Mononuclear cell (primary cell): ENCODE data around the gene RND1. TPM values are rescaled to one million over a fixed set of nuclear protein-coding genes. Genes with fewer than 3 reads are reported as not detected.

Experiments used
- H3K27me3 ChIP-seq: 2 replicates; pipeline ENCODE4 v1.6.0; 2011; ENCODE audit warnings: low read length, control low read depth; ENCODE audit not compliant: insufficient read depth
- H3K4me1 ChIP-seq: 2 replicates; pipeline ENCODE4 v1.5.1; 2011; ENCODE audit warnings: mild to moderate bottlenecking, low read length, control low read depth; ENCODE audit not compliant: insufficient read depth
- H3K4me3 ChIP-seq: 2 replicates; pipeline ENCODE4 v1.5.1; 2011; ENCODE audit warnings: mild to moderate bottlenecking, low read length, moderate library complexity
- H3K9me3 ChIP-seq: 2 replicates; pipeline ENCODE4 v1.5.1; 2011; ENCODE audit warnings: low read depth, mild to moderate bottlenecking, control low read depth, low read length
- total RNA-seq: library from RNA; depleted of rRNA; stranded (reverse); fragments of >200 nt; gene quantifications from one replicate; pipeline ENCODE4 v1.2.3, GENCODE V29; 2012

The RND1 gene
- total RNA-seq, 1 donor, result 6.2 TPM

DNA sequence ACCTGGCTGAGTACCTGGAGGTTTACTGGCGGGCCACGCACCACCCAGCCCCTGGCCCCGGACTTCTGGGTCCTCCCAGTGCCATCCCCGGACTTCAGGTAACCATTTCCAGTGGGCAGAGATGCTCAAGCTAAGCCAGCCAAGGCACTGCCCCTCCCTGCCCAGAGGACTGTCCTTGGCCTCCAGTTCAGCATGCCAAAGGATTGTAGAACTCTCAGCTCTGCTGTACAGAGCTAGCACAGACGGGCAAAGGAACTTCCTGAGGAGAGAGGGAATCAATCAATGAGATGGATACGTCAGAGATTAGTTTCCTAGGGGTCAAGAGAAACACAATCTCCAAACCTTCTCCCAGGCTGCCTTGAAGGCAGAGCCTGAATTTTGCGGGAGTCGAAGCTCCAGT lies 38.6 kb downstream of the RND1 start:
- no peaks in the 10 kb centered on the region for H3K9me3 ChIP-seq
- H3K4me1 ChIP-seq, result no peaks in the 10 kb centered on the region
- no peak overlapping the region for H3K4me3 ChIP-seq
- H3K27me3 ChIP-seq, result no peaks in the 10 kb centered on the region

DNA sequence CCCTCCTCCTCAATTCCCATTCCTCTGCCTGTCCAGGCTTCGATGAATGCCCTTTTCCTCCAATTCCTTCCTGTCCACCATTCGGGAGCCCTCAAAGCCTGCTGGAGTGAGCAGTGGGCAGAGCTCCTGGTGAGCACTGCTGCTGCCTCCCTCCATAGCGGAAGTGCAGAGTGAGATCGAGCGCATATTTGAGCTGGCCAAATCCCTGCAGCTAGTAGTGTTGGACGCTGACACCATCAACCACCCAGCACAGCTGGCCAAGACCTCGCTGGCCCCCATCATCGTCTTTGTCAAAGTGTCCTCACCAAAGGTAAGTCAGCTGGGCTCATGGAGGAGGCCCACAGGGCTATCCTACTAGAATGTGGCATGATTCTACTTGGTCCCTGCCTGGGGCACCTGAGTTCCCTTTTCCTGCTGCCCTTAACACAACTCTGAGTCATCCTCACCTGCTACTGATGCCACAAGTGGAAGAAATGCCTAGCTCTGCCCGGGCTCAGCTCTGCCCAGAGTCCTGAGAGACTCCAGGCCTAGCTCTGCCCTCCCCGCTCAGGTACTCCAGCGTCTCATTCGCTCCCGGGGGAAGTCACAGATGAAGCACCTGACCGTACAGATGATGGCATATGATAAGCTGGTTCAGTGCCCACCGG lies 39.3 kb downstream of the RND1 start:
- H3K4me1 ChIP-seq, result no peaks in the 10 kb centered on the region
- H3K9me3 ChIP-seq, result no peaks in the 10 kb centered on the region
- H3K4me3 ChIP-seq, result no peak overlapping the region

DNA sequence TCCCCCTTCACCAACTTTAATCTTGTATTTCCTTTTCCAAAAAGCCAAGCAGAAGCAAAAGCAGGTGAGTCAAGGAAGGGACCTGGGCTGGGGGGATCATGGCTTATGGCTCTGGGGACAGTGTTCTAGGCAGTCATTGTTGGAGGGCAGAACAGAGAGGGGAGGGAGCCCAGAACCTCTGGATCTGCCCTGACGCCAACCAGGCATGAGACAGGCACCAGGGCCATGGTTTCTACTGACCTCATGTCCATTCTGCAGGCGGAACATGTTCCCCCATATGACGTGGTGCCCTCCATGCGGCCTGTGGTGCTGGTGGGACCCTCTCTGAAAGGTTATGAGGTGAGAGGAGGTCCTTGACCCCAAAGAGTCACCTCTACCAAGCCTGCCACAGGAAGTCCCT lies 40.8 kb downstream of the RND1 start:
- Histone ChIP-seq H3K9me3 (no peaks in the 10 kb centered on the region), H3K4me1 (no peaks in the 10 kb centered on the region), H3K27me3 (no peaks in the 10 kb centered on the region), H3K4me3 (no peak overlapping the region)

More for the DNA sequence above, 39.3 kb downstream of the RND1 start:
- no peaks in the 10 kb centered on the region for H3K27me3 ChIP-seq

DNA sequence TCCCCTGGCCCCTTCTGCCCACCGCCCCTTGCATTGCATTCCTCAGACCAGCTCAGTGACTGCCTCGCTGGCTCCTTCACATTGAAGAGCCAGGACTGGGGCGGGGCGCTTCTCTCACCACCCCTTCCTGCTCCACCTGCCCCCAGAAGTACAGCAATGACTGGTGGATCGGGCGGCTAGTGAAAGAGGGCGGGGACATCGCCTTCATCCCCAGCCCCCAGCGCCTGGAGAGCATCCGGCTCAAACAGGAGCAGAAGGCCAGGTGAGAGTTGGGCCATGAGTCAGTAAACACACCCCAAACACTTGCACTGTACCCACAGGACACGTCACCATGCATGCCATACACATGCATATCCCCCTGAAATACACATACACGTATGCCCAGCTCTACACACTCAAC lies 41.6 kb downstream of the RND1 start:
- H3K4me1 ChIP-seq, result no peaks in the 10 kb centered on the region
- H3K9me3 ChIP-seq, result no peaks in the 10 kb centered on the region
- no peak overlapping the region for H3K4me3 ChIP-seq
- H3K27me3 ChIP-seq, result peaks cover 3% of the 10 kb centered on the region

DNA sequence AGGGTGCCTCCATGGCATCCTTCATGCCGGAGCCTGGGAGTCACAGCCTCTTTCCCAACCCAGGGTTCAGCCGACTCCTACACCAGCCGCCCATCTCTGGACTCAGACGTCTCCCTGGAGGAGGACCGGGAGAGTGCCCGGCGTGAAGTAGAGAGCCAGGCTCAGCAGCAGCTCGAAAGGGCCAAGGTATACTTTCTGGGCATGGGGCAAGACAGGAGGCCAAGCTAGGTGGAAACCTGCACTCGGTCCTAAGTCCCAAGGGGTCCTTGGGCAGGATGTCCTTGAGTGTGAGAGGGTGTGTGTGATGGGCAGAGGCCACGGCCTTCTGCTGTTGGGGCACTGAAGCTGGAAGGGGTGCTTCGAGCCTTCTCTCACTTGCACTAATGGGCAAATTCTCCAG lies 42.4 kb downstream of the RND1 start:
- Histone ChIP-seq H3K9me3 (no peaks in the 10 kb centered on the region), H3K4me3 (no peak overlapping the region), H3K4me1 (no peaks in the 10 kb centered on the region), H3K27me3 (peaks cover 5% of the 10 kb centered on the region)

DNA sequence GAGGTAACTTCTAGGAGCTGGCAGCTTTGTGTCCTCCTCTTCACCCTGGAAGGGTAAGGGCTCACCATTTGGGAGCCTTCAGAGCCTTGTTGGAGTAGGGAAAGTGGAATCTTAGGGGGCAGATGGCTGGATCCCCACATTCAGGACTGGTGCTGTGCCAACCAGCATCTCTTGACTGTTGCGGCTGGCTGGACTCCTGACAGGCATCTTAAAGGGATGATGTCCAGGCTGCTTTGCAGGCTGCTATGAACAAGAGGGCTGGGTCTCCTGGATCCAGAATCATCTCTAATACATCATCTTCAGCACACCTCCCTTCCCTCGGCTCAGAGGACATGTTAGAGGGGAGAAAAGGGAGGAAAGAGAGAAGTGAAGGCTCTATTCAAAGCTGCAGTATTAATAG lies 43.0 kb downstream of the RND1 start:
- H3K4me1 ChIP-seq, result peaks cover 4% of the 10 kb centered on the region
- no peaks in the 10 kb centered on the region for H3K9me3 ChIP-seq
- H3K4me3 ChIP-seq, result no peak overlapping the region
- H3K27me3 ChIP-seq, result peaks cover 9% of the 10 kb centered on the region

DNA sequence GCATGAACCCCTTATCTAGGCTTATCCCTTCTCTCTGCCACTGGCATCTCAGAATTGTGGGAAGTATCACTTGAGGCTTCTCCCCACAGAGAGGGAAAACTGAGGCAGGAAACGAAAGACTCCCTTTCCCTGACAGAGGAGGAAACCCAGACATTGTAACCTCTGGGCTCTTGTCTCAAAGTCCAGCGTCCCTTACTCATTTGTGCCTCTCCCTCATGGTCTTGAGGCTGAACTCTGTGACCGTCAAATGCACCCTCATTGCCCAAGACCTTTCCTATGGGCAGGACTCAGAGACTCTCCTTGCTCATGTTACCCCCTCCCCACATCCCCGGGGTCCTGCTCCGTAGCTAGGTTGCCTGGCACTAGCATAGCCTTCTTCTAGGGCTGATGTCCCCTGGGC lies 43.5 kb downstream of the RND1 start:
- peaks cover 15% of the 10 kb centered on the region for H3K27me3 ChIP-seq
- H3K9me3 ChIP-seq, result no peaks in the 10 kb centered on the region
- H3K4me1 ChIP-seq, result peaks cover 10% of the 10 kb centered on the region
- H3K4me3 ChIP-seq, result no peak overlapping the region

DNA sequence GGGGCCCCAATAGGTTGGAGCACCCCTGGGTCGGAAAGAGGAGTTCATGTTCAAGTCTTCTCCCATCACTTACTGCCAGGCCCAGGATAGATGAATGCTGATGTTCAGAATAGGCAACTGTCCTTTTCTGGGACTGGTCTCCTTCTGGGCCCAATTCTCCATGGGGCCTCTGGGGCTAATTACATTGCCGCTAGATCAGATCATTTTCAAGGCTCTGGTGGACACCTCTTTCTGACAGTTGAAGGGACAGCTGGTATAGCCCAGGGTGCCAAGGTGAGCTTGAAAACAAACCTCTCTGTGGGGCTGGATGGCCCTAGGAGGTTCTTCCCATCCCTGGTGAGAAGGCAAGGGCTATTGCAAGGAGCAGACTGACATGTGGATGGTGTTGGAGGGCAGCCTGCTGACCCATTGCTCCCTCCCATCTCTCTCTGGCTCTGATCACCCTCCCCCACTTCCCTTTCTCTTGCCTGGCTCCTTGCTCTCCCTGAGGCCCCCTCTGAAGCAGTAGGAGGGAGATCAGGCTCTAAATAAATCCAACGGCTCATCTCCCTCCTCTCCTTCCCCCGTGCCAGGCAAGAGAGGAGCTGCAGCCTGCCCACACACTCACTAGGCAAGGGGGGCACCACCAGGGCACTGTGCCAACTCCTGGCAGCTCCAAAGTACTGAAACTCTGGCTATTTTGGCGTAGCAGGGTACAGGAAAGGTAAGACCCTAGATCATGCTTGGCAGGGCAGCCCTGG lies 45.5 kb downstream of the RND1 start:
- H3K27me3 ChIP-seq, result peaks cover 27% of the 10 kb centered on the region

DNA sequence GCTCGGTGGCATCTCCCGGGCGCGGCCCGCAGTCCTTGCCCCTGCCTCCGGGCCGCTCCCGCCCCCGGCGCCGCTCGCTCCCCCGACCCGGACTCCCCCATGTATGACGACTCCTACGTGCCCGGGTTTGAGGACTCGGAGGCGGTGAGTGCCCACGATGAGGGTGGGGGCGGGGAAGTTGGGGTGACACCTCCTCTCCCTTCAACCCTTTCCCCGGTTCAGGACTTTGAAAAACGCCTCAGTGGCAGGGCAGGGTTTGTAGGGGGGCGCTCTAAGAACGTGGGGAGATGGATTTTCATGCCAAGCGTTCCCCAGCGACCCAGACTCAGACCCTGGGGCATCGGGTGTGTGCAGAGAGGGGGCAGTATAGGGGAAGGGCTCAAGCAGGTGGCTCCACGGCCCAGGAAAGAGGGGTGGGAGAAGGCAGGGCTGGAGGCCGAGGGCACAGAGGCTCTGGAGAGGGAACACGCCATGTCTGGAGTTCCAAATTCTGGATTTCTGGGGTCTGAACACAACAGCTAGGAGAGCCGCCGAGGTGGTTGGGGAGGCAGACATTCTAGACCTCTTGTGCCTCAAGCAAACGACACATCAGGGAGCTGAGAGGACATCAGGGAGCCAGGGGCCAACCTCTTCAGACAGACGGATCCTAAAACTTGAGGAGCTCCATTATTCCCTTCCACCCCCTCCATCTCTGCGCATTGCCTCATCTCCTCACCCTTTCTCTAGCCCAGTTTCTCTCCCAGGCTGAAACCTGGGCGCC lies 46.7 kb downstream of the RND1 start:
- Histone ChIP-seq H3K27me3 (peaks cover 27% of the 10 kb centered on the region), H3K4me3 (peak overlapping the region; percentile 38), H3K9me3 (no peaks in the 10 kb centered on the region), H3K4me1 (peaks cover 29% of the 10 kb centered on the region)

More for the DNA sequence above, 45.5 kb downstream of the RND1 start:
- H3K4me3 ChIP-seq, result no peak overlapping the region
- H3K4me1 ChIP-seq, result peaks cover 24% of the 10 kb centered on the region
- no peaks in the 10 kb centered on the region for H3K9me3 ChIP-seq

DNA sequence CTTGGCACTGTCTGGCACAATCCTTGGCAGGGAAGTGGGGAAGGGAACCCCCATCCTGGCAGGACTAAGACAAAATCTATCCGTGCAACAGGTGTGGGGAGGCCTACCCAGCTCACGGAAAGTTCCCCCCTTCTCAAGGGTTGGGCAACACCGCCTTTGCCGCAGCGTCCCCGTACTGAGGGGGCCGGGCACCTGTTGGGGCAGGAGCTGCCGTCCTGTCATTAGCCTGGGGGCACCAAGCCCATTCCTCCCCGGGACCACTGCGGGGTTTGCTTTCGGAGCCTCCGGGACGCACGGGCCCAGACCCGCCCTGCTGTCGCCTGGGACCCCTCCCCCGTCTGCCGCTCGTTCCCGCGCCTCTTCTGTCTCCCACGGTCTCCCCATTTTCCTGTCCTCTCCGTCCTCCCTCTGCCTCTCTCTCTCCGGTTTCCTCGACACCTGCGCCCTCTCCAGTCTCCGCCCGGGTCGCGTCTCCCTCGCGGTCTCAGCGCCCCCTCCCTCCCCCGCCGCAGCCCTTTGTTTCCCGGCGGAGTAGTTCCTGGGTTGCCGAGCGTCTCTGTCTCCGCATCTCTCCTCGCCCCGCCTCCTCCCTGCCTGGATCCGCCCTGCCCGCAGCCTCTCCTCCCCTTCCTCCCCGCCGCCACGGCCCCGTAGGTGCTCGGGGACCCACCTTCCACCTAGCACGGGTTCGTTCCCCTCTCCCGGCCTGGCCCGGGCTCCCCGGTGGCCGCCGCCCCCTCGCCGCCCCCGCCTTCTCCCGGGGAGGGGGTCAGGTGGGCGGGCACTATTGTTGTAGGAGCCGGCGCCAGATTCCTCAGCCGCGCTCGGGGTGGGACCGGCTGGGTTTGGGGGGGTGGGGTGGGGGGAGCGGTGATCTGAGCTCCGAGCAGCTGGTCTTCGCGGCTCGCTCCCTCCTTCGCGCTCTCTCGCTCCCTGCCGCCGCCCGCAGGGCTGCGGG lies 47.5 kb downstream of the RND1 start, which contains the start of gene CACNB3:
CACNB3 (plus strand) TSS at position 624 of the 958 bp plus-strand sequence. CDS start 434 bp downstream, outside the sequence.
- H3K4me1 ChIP-seq, result peaks cover 33% of the 10 kb centered on the region
- H3K4me3 ChIP-seq, result peak within 1 kb of the TSS; percentile 38
- H3K9me3 ChIP-seq, result no peaks in the 10 kb centered on the region
- H3K27me3 ChIP-seq, result peaks cover 27% of the 10 kb centered on the region

DNA sequence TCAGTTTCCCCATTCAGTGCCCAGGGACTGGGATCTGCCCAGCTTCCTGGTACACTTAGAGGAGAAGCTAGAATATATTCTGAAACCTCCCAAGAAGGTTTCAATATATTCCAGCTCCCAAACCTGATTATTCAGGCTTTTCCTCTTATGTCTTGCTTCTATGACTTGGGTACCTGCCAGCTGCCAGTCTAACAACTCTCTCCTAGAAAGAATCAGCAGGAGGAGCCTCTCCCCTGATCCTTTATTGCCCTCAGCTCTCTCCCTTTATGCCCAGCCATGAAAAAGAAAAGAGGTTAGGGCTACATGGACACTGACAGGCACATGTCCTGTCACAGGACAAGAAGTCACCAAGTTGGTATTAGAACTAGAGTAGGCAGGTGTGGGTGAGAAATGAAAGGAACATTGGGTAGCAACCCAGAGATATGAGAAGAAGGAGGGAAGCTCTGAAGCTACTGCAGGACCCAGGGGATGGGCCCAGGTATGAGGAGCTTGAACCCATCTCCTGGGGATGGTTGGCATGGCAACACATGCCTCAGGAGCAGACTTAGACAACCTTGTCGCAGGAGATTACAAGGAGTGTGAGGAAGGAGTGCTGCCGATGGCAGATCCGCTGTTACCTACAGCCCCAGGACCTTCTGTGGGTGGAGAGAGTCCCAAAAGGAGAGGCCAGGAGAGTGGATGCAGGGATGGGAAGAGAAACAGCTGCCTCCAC lies 49.4 kb downstream of the RND1 start:
- Histone ChIP-seq H3K4me3 (no peak overlapping the region), H3K27me3 (peaks cover 27% of the 10 kb centered on the region), H3K4me1 (peaks cover 33% of the 10 kb centered on the region), H3K9me3 (no peaks in the 10 kb centered on the region)

DNA sequence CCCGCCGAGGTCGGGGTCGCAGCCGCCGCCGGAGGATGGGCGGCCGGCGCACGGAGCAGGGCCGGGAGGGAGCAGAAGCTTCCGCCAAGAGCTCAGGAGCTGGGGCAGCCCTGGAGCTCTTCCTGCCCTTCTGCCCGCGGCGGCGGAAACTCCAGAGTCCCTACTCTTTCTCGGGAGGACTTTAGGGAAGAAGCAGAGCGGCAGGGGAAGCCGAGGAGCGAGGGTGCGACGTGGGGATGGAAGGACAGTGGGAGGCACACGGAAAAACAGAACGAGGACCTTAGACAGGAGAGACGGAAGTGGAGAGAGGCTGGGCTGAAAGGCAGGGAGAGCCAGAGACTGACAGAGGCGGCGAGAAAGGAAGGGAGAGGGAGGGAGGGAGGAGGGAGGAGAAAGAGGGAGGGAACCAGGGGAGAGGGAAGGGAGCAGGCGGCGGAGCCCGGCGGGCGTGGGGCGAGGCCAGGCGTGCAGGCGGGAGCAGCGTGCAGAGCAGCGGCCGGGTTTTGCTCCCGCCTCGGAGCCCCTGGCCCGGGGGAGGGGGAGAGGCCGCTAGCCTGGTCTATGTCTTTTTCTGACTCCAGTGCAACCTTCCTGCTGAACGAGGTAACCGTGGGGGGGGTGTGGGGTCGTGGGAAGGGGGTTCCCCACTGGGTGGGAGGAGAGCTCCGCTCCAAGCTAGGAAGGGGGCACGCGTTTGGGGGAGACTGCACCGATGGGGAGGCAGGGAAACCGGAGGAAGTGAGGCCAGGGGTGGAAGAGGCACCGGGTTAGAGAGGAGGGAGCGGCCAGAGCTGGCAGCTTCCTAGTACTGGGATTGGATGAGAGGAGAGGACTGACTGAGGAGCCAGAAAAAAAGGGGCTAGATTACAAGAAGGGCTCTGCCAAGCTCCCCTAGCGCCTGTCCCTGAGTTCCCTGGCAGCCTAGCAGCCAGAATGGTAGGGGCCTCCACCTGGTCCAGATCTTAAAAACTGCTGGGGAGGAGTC lies 50.3 kb downstream of the RND1 start:
- Histone ChIP-seq H3K9me3 (no peaks in the 10 kb centered on the region), H3K4me3 (peak overlapping the region; percentile 56), H3K27me3 (peaks cover 27% of the 10 kb centered on the region), H3K4me1 (peaks cover 33% of the 10 kb centered on the region)
